ENCODE results near the gene MRPL50. TPM values are rescaled to one million over a fixed set of nuclear protein-coding genes. Genes with fewer than 3 reads are reported as not detected.

MRPL50 gene
- total RNA-seq, 1 experiment from 2014 or later, result 20.0 TPM

DNA sequence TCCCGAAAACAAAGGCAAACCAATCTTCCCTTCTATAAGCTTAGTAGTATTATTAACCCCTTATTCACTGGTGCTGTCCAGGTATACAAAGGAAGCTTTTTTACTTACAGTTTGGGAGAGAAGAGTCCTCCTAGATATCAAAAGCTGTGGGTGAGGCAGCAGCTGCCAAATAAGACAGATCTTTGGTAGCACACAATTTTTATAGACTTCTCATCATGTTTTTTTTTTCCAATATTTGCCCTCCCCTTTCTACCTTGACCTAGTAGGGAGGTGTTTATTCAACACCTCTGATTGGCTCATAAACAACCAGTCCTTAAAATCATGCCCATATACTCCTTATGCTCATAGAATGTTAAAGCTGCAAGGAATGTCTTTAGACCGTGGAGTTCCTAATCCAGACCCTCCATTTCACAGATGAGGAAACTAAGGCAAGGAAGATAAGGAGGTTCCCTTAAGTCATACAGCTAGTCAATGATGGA lies 37.2 kb upstream of the MRPL50 start, which contains the start of gene ALDOB:
TSS of gene ALDOB (minus strand) at position 174 of the 479 bp plus-strand sequence. CDS start 4,887 bp downstream, outside the sequence.
- TF ChIP-seq, protein P1, sequence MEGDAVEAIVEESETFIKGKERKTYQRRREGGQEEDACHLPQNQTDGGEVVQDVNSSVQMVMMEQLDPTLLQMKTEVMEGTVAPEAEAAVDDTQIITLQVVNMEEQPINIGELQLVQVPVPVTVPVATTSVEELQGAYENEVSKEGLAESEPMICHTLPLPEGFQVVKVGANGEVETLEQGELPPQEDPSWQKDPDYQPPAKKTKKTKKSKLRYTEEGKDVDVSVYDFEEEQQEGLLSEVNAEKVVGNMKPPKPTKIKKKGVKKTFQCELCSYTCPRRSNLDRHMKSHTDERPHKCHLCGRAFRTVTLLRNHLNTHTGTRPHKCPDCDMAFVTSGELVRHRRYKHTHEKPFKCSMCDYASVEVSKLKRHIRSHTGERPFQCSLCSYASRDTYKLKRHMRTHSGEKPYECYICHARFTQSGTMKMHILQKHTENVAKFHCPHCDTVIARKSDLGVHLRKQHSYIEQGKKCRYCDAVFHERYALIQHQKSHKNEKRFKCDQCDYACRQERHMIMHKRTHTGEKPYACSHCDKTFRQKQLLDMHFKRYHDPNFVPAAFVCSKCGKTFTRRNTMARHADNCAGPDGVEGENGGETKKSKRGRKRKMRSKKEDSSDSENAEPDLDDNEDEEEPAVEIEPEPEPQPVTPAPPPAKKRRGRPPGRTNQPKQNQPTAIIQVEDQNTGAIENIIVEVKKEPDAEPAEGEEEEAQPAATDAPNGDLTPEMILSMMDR (conservative IDR thresholded peaks at IDR 0.05), result no peak
- no peak within 1 kb of the TSS for H3K4me3 Mint-ChIP-seq
- Histone ChIP-seq H2BK5ac (ENCODE audit: insufficient read length, low read length) (no peak within 1 kb of the TSS), H3K27ac (ENCODE audit: insufficient read length, low read depth, low read length) (no peak within 1 kb of the TSS), H2AFZ (ENCODE audit: low read length) (no peak within 1 kb of the TSS), H3K79me1 (ENCODE audit: insufficient read depth, low read depth, low read length, poor library complexity, severe bottlenecking) (no peaks in the 10 kb centered on the region), H4K8ac (replicated peaks; ENCODE audit: insufficient read length, low read depth, low read length) (no peak within 1 kb of the TSS), H3K4me2 (ENCODE audit: insufficient read depth, insufficient read length, low read length) (no peak within 1 kb of the TSS), H4K5ac (ENCODE audit: insufficient read length, low read depth, low read length) (no peak within 1 kb of the TSS), H3K79me2 (ENCODE audit: insufficient read depth, low read length) (no peaks in the 10 kb centered on the region), H3T11ph (ENCODE audit: low read length) (no peak within 1 kb of the TSS), H2BK15ac (ENCODE audit: low read depth, low read length) (no peak within 1 kb of the TSS), H3K56ac (ENCODE audit: insufficient read length, low read depth, low read length) (no peak within 1 kb of the TSS), H3K23me2 (ENCODE audit: insufficient read length, low read depth, low read length, poor library complexity, severe bottlenecking) (no peaks in the 10 kb centered on the region), H2BK20ac (ENCODE audit: low read depth, low read length, poor library complexity, severe bottlenecking) (no peak within 1 kb of the TSS), H2AK5ac (ENCODE audit: insufficient read length, low read length) (no peak within 1 kb of the TSS), H3K14ac (ENCODE audit: insufficient read depth, low read length) (no peak within 1 kb of the TSS), H3K4ac (ENCODE audit: low read depth, low read length) (no peak within 1 kb of the TSS), H4K20me1 (ENCODE audit: control insufficient read depth, insufficient read depth, insufficient read length) (no peaks in the 10 kb centered on the region), H4K91ac (ENCODE audit: insufficient read length, low read depth, low read length) (no peak within 1 kb of the TSS), H3K4me1 (ENCODE audit: insufficient read depth, low read length) (no peaks in the 10 kb centered on the region), H3K18ac (ENCODE audit: insufficient read length, low read depth, low read length) (no peak within 1 kb of the TSS), H2BK120ac (ENCODE audit: low read depth, low read length, poor library complexity, severe bottlenecking) (no peak within 1 kb of the TSS), H3K23ac (ENCODE audit: insufficient read length, low read depth, low read length) (no peak within 1 kb of the TSS), H2BK12ac (ENCODE audit: insufficient read length, low read depth, low read length) (no peak within 1 kb of the TSS), H3K9ac (ENCODE audit: extremely low read depth, insufficient read length, low read length) (no peak within 1 kb of the TSS), H3K9me3 (ENCODE audit: control insufficient read depth, low read depth, low read length) (no peaks in the 10 kb centered on the region), H3K27me3 (ENCODE audit: insufficient read depth, low read length) (no peaks in the 10 kb centered on the region)
- DNase-seq, result no peak
- no peaks in the 10 kb centered on the region for H3K27me3 Mint-ChIP-seq (ENCODE audit: low read depth)
- H3K9me3 Mint-ChIP-seq, result no peaks in the 10 kb centered on the region
- no peaks in the 10 kb centered on the region for H3K4me1 Mint-ChIP-seq
- H3K36me3 Mint-ChIP-seq (ENCODE audit: insufficient read depth in 1 of 3, low read depth in 3 of 3), result no peaks in the 10 kb centered on the region
- WGBS (ENCODE audit: extremely low coverage, insufficient read length, low lambda C conversion rate), result no CpG with 5 or more reads among the region's 2 CpGs
- H3K27ac Mint-ChIP-seq, result no peak within 1 kb of the TSS

All from H9 (cell line).